Spleen (tissue), 7 donors: ENCODE results near the gene SMYD1.

Experiments
- POLR2A ChIP-seq, 3 donors: fragments of 450-650 bp; IDR thresholded peaks; one replicate each; pipeline ENCODE4 v1.5.1; 2017; ENCODE audit warnings: antibody characterized with exemption in 3 of 3, mild to moderate bottlenecking in 1 of 3
- POLR2AphosphoS5 ChIP-seq, 3 donors: sonication (generic); formaldehyde crosslinking; IDR thresholded peaks; one replicate each; pipeline ENCODE4 v1.5.1; 2017; ENCODE audit warnings: antibody characterized with exemption in 3 of 3
- TF ChIP-seq, protein P1 (sequence below), 11 experiments: fragments of 200-600 bp in 7 of 11; fragments of 450-650 bp in 4 of 11; sonication (generic) in 4 of 11; IDR thresholded peaks in 8 of 11; conservative IDR thresholded peaks in 3 of 11; 1 replicate in 7 of 11; 2 replicates in 4 of 11; pipeline versions ENCODE4 v1.4.0 to v1.8.0; 2016 to 2021; ENCODE audit warnings: antibody characterized with exemption in 11 of 11, inconsistent platforms in 4 of 11, mild to moderate bottlenecking in 1 of 11
- donor health status: DM: no; HTN: no; CAD: no; lungs with moderate emphysema.
- donor health status: DM: no; HTN: no; CAD: no.
- donor health status: DM: no; HTN: no; CAD: no.

DNA sequence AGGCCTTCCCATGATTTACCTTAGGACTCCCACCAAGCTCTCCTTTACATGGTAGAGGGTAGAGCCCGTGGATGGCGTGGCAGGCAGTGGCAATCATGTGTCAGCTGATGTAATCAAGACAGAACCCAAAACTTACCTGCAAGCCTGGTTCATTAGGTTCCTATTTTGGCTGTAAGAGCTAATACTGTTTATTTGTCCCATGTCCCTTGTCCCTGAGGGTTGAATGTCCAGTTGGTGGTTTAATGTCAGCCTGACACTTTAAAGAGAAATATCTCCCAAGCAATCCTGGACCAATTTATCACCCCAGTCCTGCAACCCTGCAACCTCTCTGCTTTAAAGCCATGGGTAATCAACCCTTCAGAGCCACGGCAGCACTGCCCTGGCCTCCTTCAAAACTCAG lies 66.2 kb downstream of the SMYD1 start:
- TF ChIP-seq, protein P1, sequence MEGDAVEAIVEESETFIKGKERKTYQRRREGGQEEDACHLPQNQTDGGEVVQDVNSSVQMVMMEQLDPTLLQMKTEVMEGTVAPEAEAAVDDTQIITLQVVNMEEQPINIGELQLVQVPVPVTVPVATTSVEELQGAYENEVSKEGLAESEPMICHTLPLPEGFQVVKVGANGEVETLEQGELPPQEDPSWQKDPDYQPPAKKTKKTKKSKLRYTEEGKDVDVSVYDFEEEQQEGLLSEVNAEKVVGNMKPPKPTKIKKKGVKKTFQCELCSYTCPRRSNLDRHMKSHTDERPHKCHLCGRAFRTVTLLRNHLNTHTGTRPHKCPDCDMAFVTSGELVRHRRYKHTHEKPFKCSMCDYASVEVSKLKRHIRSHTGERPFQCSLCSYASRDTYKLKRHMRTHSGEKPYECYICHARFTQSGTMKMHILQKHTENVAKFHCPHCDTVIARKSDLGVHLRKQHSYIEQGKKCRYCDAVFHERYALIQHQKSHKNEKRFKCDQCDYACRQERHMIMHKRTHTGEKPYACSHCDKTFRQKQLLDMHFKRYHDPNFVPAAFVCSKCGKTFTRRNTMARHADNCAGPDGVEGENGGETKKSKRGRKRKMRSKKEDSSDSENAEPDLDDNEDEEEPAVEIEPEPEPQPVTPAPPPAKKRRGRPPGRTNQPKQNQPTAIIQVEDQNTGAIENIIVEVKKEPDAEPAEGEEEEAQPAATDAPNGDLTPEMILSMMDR (IDR thresholded peaks at IDR 0.05 in 8 of 11, conservative IDR thresholded peaks at IDR 0.05 in 3 of 11) = no peak
- TF ChIP-seq POLR2AphosphoS5 (IDR thresholded peaks at IDR 0.05) (no peak), POLR2A (IDR thresholded peaks at IDR 0.05) (no peak)
